Parathyroid adenoma (tissue), 2 donors: ENCODE data around the gene CTRB1.

Experiments
- H2AFZ ChIP-seq: fragments of 300-600 bp; sonication (generic); one replicate; pipeline ENCODE4 v1.7.0; 2017; ENCODE audit warnings: antibody characterized with exemption, mild to moderate bottlenecking
- H3K27ac ChIP-seq: fragments of 300-600 bp; sonication (generic); one replicate; pipeline ENCODE4 v1.7.0; 2017
- H3K27me3 ChIP-seq: fragments of 300-600 bp; sonication (generic); one replicate; pipeline ENCODE4 v1.7.0; 2017; ENCODE audit warnings: low read length; ENCODE audit not compliant: control insufficient read depth, insufficient read depth
- H3K36me3 ChIP-seq: fragments of 300-600 bp; sonication (generic); one replicate; pipeline ENCODE4 v1.7.0; 2017; ENCODE audit warnings: low read length; ENCODE audit not compliant: control insufficient read depth, insufficient read depth
- H3K4me1 ChIP-seq: fragments of 300-600 bp; sonication (generic); one replicate; pipeline ENCODE4 v1.7.0; 2017; ENCODE audit warnings: control low read depth
- H3K4me2 ChIP-seq: fragments of 300-600 bp; sonication (generic); one replicate; pipeline ENCODE4 v1.7.0; 2017; ENCODE audit warnings: low read length
- H3K4me3 ChIP-seq: fragments of 300-600 bp; sonication (generic); one replicate; pipeline ENCODE4 v1.7.0; 2017; ENCODE audit warnings: low read depth, low read length
- H3K79me2 ChIP-seq: fragments of 300-600 bp; sonication (generic); one replicate; pipeline ENCODE4 v1.7.0; 2017; ENCODE audit warnings: control low read depth
- H3K9ac ChIP-seq: fragments of 300-600 bp; sonication (generic); one replicate; pipeline ENCODE4 v1.7.0; 2017; ENCODE audit warnings: mild to moderate bottlenecking
- H3K9me3 ChIP-seq: fragments of 300-600 bp; sonication (generic); one replicate; pipeline ENCODE4 v1.7.0; 2017; ENCODE audit warnings: low read length; ENCODE audit not compliant: control insufficient read depth
- TF ChIP-seq, protein P1 (sequence below): fragments of 300-600 bp; sonication (generic); IDR thresholded peaks from one replicate; pipeline ENCODE4 v1.7.0; 2017; ENCODE audit warnings: antibody characterized with exemption, mild to moderate bottlenecking
- donor health status: primary hyperparathyroidism.

The CTRB1 gene

DNA sequence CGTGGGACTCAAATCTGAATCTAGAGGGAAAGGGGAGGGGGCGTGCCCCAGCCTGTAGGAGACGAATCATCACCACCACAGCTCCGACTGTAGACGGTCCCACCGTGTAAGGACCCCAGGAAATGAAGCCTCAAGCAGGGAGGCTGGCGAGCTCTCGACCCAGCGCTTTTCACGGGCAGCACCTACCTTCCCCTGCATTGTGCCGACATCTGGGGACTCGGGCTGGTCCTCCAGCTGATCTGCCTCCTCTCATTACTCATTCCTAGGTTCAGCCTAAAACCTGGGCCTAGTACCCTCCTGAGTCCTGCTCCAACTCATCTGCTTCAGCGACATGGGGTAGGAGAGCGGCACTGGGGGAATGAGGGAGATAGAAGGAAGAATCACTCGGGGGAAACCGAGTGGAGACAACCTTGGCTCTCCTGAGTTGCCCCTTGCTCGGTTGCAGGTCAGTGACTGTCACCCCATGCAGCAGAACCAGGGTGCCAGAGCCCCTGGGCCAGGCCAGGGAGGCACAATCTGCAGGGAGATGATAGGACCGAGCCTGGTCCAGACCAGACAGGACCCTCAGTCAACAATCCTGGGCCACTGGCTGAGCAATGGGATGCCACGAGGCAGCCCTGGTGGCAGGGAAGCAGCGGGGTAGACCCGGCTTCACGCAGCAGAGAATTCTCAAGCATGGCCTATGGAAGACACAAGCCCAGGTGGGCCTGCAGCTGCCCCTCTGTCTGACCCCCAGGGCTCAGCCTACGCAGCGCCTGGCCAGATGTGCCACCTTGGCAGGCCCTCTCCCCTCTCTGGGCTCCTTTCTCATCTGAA, 33.5 kb downstream of the CTRB1 start:
- H2AFZ ChIP-seq = peak overlapping the region; percentile 52
- no peak overlapping the region for H3K9ac ChIP-seq
- peaks cover 43% of the 10 kb centered on the region for H3K4me1 ChIP-seq
- H3K36me3 ChIP-seq = no peaks in the 10 kb centered on the region
- H3K9me3 ChIP-seq = no peaks in the 10 kb centered on the region
- peak overlapping the region; percentile 13 for H3K4me2 ChIP-seq
- peaks cover 62% of the 10 kb centered on the region for H3K79me2 ChIP-seq
- TF ChIP-seq, protein P1, sequence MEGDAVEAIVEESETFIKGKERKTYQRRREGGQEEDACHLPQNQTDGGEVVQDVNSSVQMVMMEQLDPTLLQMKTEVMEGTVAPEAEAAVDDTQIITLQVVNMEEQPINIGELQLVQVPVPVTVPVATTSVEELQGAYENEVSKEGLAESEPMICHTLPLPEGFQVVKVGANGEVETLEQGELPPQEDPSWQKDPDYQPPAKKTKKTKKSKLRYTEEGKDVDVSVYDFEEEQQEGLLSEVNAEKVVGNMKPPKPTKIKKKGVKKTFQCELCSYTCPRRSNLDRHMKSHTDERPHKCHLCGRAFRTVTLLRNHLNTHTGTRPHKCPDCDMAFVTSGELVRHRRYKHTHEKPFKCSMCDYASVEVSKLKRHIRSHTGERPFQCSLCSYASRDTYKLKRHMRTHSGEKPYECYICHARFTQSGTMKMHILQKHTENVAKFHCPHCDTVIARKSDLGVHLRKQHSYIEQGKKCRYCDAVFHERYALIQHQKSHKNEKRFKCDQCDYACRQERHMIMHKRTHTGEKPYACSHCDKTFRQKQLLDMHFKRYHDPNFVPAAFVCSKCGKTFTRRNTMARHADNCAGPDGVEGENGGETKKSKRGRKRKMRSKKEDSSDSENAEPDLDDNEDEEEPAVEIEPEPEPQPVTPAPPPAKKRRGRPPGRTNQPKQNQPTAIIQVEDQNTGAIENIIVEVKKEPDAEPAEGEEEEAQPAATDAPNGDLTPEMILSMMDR = no peak
- H3K27me3 ChIP-seq = no peaks in the 10 kb centered on the region
- peak overlapping the region; percentile 62 for H3K27ac ChIP-seq
- H3K4me3 ChIP-seq = no peak overlapping the region

DNA sequence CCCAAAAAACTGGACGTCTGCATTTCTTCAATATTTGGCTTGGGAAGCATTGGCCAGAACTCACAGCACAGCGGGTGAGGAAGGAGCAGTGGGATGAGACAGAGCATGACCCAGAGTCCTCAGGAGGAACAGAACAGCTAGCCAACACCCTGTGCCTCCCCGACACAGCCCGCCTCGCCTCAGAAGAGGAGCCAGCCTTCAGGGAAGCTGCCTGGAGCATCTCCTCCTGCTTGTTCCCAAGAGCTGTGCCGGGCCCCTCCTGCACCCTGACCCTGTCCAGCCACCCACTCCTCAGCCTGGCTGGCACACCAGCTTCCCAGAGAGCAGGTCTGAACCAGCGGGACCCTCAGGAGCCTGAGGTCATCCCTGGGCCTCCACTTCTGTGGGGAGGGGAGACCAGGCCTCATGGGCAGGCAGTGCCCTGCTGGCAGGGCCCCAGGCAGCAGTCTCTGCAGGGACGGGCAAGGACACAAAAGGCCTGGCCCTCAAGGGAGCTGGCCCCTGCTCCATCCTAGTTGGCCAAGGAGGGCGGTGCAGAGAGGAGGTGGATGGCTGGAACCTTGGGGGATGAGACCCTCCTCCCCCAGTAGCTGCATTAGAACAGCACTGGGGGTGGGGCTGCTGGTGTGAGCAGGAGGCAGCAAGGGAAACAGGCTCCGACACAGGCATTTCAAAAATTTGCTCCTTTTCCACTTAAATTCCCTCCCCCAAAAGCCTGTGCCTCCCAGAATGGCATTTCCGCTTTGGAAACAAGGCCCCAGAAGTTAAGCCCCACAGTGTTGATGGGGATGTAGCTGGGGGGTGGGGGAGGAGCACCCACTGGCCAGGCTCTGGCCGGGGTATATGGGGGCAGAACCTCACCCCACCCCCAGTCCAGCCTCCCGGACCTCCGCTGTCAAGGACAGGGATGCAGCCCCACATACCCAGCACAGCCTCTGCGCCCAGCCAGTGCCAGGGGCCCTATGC, 34.4 kb downstream of the CTRB1 start:
- H3K36me3 ChIP-seq = no peaks in the 10 kb centered on the region
- H2AFZ ChIP-seq = no peak overlapping the region
- peaks cover 63% of the 10 kb centered on the region for H3K79me2 ChIP-seq
- no peaks in the 10 kb centered on the region for H3K27me3 ChIP-seq
- no peak overlapping the region for H3K4me3 ChIP-seq
- TF ChIP-seq, protein P1 = no peak
- peak overlapping the region; percentile 16 for H3K4me2 ChIP-seq
- no peaks in the 10 kb centered on the region for H3K9me3 ChIP-seq
- peak overlapping the region; percentile 49 for H3K27ac ChIP-seq
- H3K4me1 ChIP-seq = peaks cover 40% of the 10 kb centered on the region
- H3K9ac ChIP-seq = no peak overlapping the region

DNA sequence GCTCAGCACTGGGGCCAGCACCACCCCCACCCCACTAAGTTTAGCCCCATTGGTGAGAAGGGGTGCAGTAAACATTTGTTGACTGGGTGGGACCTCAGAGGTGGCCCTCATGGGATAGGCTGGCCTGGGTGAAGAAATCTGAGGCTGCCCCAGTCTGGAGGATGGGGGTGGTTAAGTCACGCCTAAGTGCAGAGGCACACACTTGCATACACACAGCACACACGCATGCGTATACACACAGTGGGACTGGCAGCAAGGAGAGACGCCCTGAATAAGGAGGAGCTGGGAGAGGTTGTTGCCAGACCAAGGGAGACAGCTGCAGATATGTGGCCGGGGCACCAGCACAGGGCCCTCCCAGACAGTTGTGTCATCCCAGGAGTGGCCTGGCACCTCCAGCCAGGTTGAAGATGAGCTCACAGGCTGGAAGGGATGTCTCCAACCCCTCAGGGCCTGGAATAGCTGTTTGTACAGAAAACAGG, 35.6 kb downstream of the CTRB1 start:
- peaks cover 63% of the 10 kb centered on the region for H3K79me2 ChIP-seq
- H3K27ac ChIP-seq = peak overlapping the region; percentile 17
- no peaks in the 10 kb centered on the region for H3K36me3 ChIP-seq
- TF ChIP-seq, protein P1 = no peak
- no peaks in the 10 kb centered on the region for H3K27me3 ChIP-seq
- no peak overlapping the region for H3K4me3 ChIP-seq
- H2AFZ ChIP-seq = no peak overlapping the region
- H3K4me1 ChIP-seq = peaks cover 37% of the 10 kb centered on the region
- H3K9ac ChIP-seq = no peak overlapping the region
- no peak overlapping the region for H3K4me2 ChIP-seq
- H3K9me3 ChIP-seq = no peaks in the 10 kb centered on the region

DNA sequence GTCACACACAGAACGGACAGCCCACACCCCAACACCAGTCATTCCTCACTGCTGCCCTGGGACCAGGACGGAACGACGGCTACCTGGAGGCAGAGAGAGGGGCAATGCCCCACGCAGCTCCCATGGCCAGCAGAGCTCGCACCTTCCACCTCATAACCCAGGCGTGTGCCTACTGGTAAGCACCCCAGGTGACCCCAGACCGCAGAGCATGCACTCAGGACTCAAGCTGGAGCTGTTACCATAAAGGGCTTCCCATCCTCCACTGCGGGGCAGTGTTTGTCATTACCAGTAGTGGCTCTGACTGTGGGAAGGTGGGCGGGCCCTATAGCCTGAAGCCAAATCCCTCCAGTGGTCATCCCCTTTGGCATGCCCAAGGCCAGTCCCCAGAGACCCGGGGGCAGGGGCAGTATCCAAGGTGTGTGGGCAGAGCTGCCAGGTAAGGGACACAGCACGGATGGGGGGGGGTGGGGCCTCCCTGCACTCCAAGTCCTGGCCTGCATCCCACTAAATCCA, 37.3 kb downstream of the CTRB1 start:
- Histone ChIP-seq H2AFZ (no peak overlapping the region), H3K9ac (no peak overlapping the region), H3K36me3 (no peaks in the 10 kb centered on the region), H3K4me2 (no peak overlapping the region), H3K27ac (peak overlapping the region; percentile 17), H3K27me3 (no peaks in the 10 kb centered on the region), H3K4me3 (no peak overlapping the region), H3K9me3 (no peaks in the 10 kb centered on the region), H3K4me1 (peaks cover 30% of the 10 kb centered on the region), H3K79me2 (peaks cover 59% of the 10 kb centered on the region)
- TF ChIP-seq, protein P1 = no peak
